ENCODE results near the gene F10. TPM values are rescaled to one million over a fixed set of nuclear protein-coding genes. Genes with fewer than 3 reads are reported as not detected.
"Not testable (repeated sequence)": the region's sequence is repeated elsewhere in the genome, so short reads cannot be mapped to it uniquely, and the experiment has no call there.

The F10 gene
- total RNA-seq, 1 donor from 2014 or later: not detected

GRCh38 chr13:113086991-113087922, 35.3 kb upstream of the F10 start:
- DNase-seq: no peak

- no peak for DNase-seq
Observed at GRCh38 chr13:113087923-113088690, 34.5 kb upstream of the F10 start.

GRCh38 chr13:113088691-113089020, 33.9 kb upstream of the F10 start:
- DNase-seq: no peak

- no peak for DNase-seq
Observed at GRCh38 chr13:113089693-113090414, 32.7 kb upstream of the F10 start.

- no peak for DNase-seq
Observed at GRCh38 chr13:113090415-113090770, 32.2 kb upstream of the F10 start.

GRCh38 chr13:113090806-113091205, 31.8 kb upstream of the F10 start:
- no peak for DNase-seq

GRCh38 chr13:113091211-113091771, 31.3 kb upstream of the F10 start:
- DNase-seq: no peak

GRCh38 chr13:113091891-113092775, 30.5 kb upstream of the F10 start:
- no peak for DNase-seq

GRCh38 chr13:113092776-113093579, 29.6 kb upstream of the F10 start:
- no peak for DNase-seq

GRCh38 chr13:113093580-113094409, 28.8 kb upstream of the F10 start:
- no peak for DNase-seq

- DNase-seq: no peak
Observed at GRCh38 chr13:113094410-113094800, 28.2 kb upstream of the F10 start.

- no peak for DNase-seq
Observed at GRCh38 chr13:113095146-113096051, 27.2 kb upstream of the F10 start.

GRCh38 chr13:113096052-113096744, 26.4 kb upstream of the F10 start:
- no peak for DNase-seq

GRCh38 chr13:113096745-113097305, 25.8 kb upstream of the F10 start:
- no peak for DNase-seq

- DNase-seq: no peak
Observed at GRCh38 chr13:113097651-113098050, 24.9 kb upstream of the F10 start.

GRCh38 chr13:113098162-113098732, 24.4 kb upstream of the F10 start:
- no peak for DNase-seq

GRCh38 chr13:113099142-113099541, 23.5 kb upstream of the F10 start:
- no peak for DNase-seq

GRCh38 chr13:113102302-113102701, 20.3 kb upstream of the F10 start:
- not testable (repeated sequence) for DNase-seq

All from dermis blood vessel endothelial cell (primary cell).